Body of pancreas (tissue), 4 donors: ENCODE results near the gene SLC22A4. TPM values are rescaled to one million over a fixed set of nuclear protein-coding genes. Genes with fewer than 3 reads are reported as not detected.

Experiments used
- ATAC-seq: fragments of 150-250 bp; one replicate; pipeline ENCODE4 v1.9.1; 2016
- DNase-seq, 4 donors: peaks; one replicate each; pipeline ENCODE4 v3.0.0-alpha.2; 2019
- H3K27ac ChIP-seq, 4 donors: fragments of 200-600 bp; sonication (generic); 1 replicate in 3 of 4; 2 replicates in 1 of 4; pipeline versions ENCODE4 v1.5.1 to v1.6.1; 2016 to 2019; ENCODE audit warnings: mild to moderate bottlenecking in 1 of 4, mixed read lengths in 1 of 4, moderate library complexity in 1 of 4
- H3K27me3 ChIP-seq, 2 donors: fragments of 200-600 bp; sonication (generic); one replicate each; pipeline ENCODE4 v1.6.0; 2016; ENCODE audit warnings: mild to moderate bottlenecking in 1 of 2
- H3K36me3 ChIP-seq, 2 donors: fragments of 200-600 bp; sonication (generic); replicated peaks in 1 of 2; 2 replicates each; pipeline ENCODE4 v1.5.1; 2016; ENCODE audit warnings: low read depth in 2 of 2; ENCODE audit not compliant: insufficient read depth in 1 of 2
- H3K4me1 ChIP-seq: fragments of 200-600 bp; sonication (generic); one replicate; pipeline ENCODE4 v1.6.0; 2016
- H3K4me3 ChIP-seq, 2 donors: fragments of 200-600 bp; sonication (generic); 1 replicate in 1 of 2; 2 replicates in 1 of 2; pipeline ENCODE4 v1.5.1; 2016 to 2019
- H3K9me3 ChIP-seq, 3 donors: fragments of 200-600 bp; sonication (generic); 1 replicate in 2 of 3; 2 replicates in 1 of 3; pipeline ENCODE4 v1.5.1; 2016
- POLR2A ChIP-seq, 3 donors: fragments of 450-650 bp; IDR thresholded peaks; one replicate each; pipeline ENCODE4 v1.6.1; 2016; ENCODE audit warnings: antibody characterized with exemption in 3 of 3, mild to moderate bottlenecking in 2 of 3
- WGBS, 2 donors: methylation state at CpG; one replicate each; pipeline ENCODE4 v1.1.5; 2017; 5-methylcytosine and 5-hydroxymethylcytosine counted together
- intact Hi-C: fragments of 100-400 bp; cut with DNase I; formaldehyde crosslinking; loops from one replicate; pipeline ENCODE4 v1.15.1; 2023
- total RNA-seq, 2 donors: library from RNA; depleted of rRNA; stranded (reverse); fragments of >200 nt; gene quantifications; one replicate each; pipeline ENCODE4 v1.1.0, GENCODE V29; 2016
- TF ChIP-seq, protein P1 (sequence below), 7 experiments: fragments of 450-650 bp in 4 of 7; fragments of 200-600 bp in 3 of 7; sonication (generic) in 3 of 7; IDR thresholded peaks; one replicate each; pipeline ENCODE4 v1.5.1; 2016 to 2019; ENCODE audit warnings: antibody characterized with exemption in 7 of 7

Gene SLC22A4
- total RNA-seq, 2 donors from 2014 or later, result not detected

GRCh38 chr5:132313961-132314432 lies 19.8 kb downstream of the SLC22A4 start:
- DNase-seq (no peak), ATAC-seq (no peak)
- Histone ChIP-seq H3K4me3 (no peak overlapping the region), H3K4me1 (no peaks in the 10 kb centered on the region), H3K27me3 (no peaks in the 10 kb centered on the region), H3K36me3 (no peaks in the 10 kb centered on the region), H3K27ac (no peak overlapping the region), H3K9me3 (no peaks in the 10 kb centered on the region)
- TF ChIP-seq POLR2A (IDR thresholded peaks at IDR 0.05), result no peak
- 90 to 95% methylated on average over 2 of the region's 2 CpGs for WGBS, 2 donors
- intact Hi-C loops, result no loop called here

DNA sequence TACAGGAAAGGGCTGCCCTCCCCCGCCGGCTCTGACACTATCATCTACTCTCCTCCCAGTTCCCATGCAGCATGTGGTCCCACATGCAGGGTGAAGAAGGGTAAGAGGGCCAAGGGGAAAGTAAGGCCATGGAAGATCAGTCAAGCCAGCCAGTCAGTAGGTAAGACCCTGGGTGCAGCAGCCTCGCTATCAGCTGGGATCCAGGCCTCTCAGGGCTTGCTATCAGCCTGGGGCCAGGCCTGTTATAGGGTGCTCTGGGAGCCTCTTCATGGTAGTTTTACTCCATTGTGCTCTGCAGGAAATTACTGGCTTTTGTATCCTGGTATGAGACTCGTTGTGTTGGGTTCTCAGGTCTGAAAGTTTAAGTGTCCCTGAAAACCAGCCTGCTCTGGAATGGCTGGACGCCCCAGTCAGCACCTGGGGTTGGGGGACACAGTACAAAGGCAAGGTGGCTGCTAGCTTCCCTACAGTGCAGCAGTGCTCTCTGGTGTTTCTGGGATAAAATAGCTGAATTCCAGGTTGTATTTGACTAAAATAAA lies 21.4 kb downstream of the SLC22A4 start:
- Histone ChIP-seq H3K4me1 (no peaks in the 10 kb centered on the region), H3K4me3 (no peak overlapping the region), H3K27me3 (no peaks in the 10 kb centered on the region), H3K27ac (no peak overlapping the region), H3K36me3 (no peaks in the 10 kb centered on the region), H3K9me3 (no peaks in the 10 kb centered on the region)
- intact Hi-C loops, result no loop called here
- ATAC-seq, result no peak
- DNase-seq, result no peak
- TF ChIP-seq, protein P1, sequence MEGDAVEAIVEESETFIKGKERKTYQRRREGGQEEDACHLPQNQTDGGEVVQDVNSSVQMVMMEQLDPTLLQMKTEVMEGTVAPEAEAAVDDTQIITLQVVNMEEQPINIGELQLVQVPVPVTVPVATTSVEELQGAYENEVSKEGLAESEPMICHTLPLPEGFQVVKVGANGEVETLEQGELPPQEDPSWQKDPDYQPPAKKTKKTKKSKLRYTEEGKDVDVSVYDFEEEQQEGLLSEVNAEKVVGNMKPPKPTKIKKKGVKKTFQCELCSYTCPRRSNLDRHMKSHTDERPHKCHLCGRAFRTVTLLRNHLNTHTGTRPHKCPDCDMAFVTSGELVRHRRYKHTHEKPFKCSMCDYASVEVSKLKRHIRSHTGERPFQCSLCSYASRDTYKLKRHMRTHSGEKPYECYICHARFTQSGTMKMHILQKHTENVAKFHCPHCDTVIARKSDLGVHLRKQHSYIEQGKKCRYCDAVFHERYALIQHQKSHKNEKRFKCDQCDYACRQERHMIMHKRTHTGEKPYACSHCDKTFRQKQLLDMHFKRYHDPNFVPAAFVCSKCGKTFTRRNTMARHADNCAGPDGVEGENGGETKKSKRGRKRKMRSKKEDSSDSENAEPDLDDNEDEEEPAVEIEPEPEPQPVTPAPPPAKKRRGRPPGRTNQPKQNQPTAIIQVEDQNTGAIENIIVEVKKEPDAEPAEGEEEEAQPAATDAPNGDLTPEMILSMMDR (IDR thresholded peaks at IDR 0.05), result no peak
- 83 to 93% methylated on average over 3 to 5 of the region's 5 CpGs for WGBS, 2 donors

GRCh38 chr5:132319975-132320374 lies 25.8 kb downstream of the SLC22A4 start:
- intact Hi-C loops, result no loop called here
- TF ChIP-seq, protein P1 (IDR thresholded peaks at IDR 0.05), result no peak
- TF ChIP-seq POLR2A (IDR thresholded peaks at IDR 0.05), result no peak
- ATAC-seq (no peak), DNase-seq (no peak)
- H3K27ac ChIP-seq, result no peak overlapping the region
- H3K4me3 ChIP-seq, result no peak overlapping the region
- H3K36me3 ChIP-seq, result no peaks in the 10 kb centered on the region
- WGBS, 2 donors, result 87 to 90% methylated on average over 1 of the region's 1 CpG
- no peaks in the 10 kb centered on the region for H3K4me1 ChIP-seq
- H3K9me3 ChIP-seq, result no peaks in the 10 kb centered on the region
- no peaks in the 10 kb centered on the region for H3K27me3 ChIP-seq

- DNase-seq (no peak), ATAC-seq (no peak)
- H3K27me3 ChIP-seq, result no peaks in the 10 kb centered on the region
- no peak for TF ChIP-seq POLR2A (IDR thresholded peaks at IDR 0.05)
- TF ChIP-seq, protein P1 (IDR thresholded peaks at IDR 0.05), result no peak
- no peaks in the 10 kb centered on the region for H3K4me1 ChIP-seq
- H3K9me3 ChIP-seq, result no peaks in the 10 kb centered on the region
- H3K36me3 ChIP-seq, result no peaks in the 10 kb centered on the region
- WGBS, 2 donors, result 91 to 98% methylated on average over 2 to 3 of the region's 3 CpGs
- no peak overlapping the region for H3K27ac ChIP-seq
- no peak overlapping the region for H3K4me3 ChIP-seq
- intact Hi-C loops, result no loop called here
These were observed 27.0 kb downstream of the SLC22A4 start for GRCh38 chr5:132321109-132321721.

- no peak for TF ChIP-seq POLR2A (IDR thresholded peaks at IDR 0.05)
- TF ChIP-seq, protein P1 (IDR thresholded peaks at IDR 0.05), result no peak
- Histone ChIP-seq H3K9me3 (no peaks in the 10 kb centered on the region), H3K4me1 (no peaks in the 10 kb centered on the region), H3K4me3 (no peak overlapping the region), H3K27ac (no peak overlapping the region), H3K27me3 (no peaks in the 10 kb centered on the region), H3K36me3 (no peaks in the 10 kb centered on the region)
- 76 to 80% methylated on average over 10 to 11 of the region's 11 CpGs for WGBS, 2 donors
- ATAC-seq (no peak), DNase-seq (no peak)
- intact Hi-C loops, result no loop called here
These were observed 28.1 kb downstream of the SLC22A4 start for GRCh38 chr5:132322266-132322665.
